Hindlimb muscle (tissue), 1 donor: Measurements from ENCODE around the gene OXGR1. TPM values are rescaled to one million over a fixed set of nuclear protein-coding genes. Genes with fewer than 3 reads are reported as not detected.
"Not testable (repeated sequence)": the region's sequence is repeated elsewhere in the genome, so short reads cannot be mapped to it uniquely, and the experiment has no call there.

Experiments used
- DNase-seq: peaks from one replicate; pipeline ENCODE4 v3.0.0-alpha.2; 2013
- polyA plus RNA-seq: library from polyadenylated mRNA; unstranded; fragments of 120-200 nt; gene quantifications from one replicate; pipeline ENCODE4 v1.2.1, GENCODE V29; 2013; ENCODE audit not compliant: insufficient read length

OXGR1 gene
- polyA plus RNA-seq, 1 donor: 0.09 TPM

DNA sequence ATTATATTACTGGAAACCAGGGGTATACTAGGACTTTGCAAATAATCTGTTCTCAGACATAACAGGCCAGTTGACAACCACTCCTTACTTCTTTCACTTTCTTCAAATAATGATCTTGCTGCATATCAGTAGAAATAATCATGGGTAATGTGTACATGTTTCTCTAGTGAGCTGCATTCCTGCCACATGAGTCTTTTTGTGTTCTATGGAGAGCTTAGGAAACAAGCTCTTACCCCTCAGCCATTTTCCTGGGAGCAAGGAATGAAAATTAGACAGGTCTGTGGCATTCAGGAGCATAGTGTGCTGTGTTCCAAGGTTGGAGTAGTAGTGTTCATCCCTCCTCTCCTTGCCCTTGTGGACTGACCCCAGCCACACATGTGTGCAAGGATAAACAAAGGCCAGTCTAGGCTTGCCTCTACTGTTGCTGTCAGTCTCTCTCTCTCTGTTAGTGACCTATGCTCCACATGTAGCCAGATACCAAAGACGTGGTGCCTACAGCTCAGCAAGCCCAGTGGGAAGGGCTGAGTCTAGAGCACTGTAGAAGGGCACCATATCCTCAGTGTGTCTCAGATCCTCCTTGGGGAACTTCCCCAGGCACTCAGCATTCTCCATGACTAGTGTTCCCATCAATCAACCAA is 11.5 kb upstream of the OXGR1 start:
- no peak for DNase-seq

DNA sequence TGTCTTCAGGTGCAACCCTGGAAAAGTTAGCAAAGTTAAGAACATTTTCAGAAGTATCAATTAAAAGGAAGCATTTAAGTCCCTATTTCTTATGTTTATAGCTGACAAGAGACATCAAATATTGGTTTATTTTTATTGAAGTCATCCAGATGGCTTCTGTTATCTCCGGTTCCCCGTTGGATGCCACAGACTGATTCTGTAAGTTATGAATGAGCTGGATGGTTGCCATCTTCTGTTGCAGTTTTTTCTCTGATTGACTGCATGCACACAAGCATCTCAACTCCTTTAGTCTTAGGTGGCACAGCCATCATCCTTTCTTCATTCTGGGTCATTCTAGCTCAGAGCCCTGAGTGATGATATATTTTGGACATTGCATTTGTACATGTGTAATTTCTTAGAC is 10.6 kb upstream of the OXGR1 start:
- no peak for DNase-seq

DNA sequence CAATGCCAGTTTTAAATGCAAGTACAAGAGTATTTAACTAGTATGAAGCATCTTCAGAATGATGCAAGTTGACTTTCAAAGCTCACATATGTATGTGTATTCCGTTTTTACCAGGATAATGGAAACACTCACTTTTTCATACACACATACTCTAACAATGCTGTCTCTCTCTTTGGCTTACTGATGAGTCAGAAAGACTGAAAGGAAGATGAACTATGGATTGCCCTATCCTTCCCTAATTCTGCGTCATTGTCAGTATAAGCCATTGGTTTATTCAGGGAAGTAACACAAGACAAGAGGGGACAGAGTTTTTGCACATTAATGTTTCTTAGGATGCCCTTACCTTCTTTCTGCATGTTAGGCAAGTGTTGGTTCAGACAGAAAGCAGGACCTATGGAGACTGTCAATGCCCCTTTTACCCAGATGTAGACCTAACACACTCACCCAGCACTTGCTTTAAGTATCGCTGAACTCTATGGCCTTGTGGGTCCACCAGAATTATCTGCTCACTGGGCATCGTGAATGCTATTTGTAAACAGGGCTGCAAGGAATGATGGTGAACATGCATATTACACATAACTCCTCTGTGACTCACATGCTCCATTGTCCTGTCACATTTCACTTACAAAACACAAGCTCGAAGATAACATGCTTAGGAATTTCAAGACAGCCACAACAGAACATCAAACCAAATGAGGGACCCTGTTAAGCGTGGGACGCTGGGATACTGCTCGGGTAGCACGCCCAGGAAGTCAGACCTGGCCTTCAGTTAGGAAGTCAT is 10.0 kb upstream of the OXGR1 start:
- DNase-seq: no peak

DNA sequence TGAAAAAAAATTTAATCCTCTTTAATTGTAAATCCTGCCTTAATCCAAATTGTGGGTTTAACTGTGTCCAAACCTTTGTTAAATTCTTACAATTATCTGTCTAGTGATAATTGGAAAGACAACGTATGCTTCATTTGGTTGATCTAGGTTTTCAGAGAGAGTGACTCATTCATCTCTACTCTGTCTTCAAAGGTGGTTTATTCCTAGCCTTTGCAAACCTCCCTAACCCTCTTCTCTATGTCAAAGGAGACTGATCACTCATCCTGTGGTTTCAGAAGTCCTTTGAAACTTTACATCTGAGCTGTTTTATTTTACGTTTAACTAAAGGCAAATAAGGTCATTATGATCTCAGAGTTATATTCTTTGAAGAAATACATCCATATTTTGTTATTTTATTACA is 8.8 kb upstream of the OXGR1 start:
- no peak for DNase-seq

DNA sequence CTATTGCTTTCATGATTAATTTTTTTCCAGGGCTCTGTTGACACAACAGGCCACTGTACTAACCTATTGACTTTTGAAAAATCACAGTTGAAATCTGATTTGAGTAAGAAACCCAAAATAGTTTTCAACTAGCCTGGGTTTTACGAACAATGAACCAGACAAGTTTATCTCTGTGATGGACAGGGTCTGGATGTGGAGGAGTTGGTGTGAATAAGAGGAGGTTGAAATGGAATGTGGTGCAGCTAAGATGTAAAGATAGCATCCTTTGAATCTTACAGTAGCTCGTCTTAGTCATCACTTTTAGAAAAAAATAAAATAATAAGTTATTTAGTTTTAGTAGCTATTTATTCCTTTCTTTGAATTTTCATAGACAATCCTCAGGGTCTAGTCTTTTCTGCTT is 8.3 kb upstream of the OXGR1 start:
- no peak for DNase-seq

DNA sequence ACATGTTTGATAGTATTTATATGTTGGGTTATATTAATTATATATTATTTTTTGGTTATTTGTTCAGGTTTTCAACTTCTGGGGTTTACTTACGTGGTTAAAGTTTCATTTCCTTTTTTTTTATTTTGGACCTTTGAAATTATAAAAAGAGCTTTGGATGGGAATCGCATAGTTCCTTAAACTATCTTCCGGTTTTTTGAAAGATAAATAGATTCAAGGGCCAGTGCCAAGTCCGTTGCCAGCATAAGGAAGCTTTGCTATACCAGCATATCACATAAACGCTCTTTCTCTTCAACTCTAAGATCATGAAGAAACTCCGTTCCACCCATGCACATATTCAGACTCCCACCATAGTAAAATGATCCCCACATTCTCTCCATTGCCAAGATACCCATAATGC is 7.4 kb upstream of the OXGR1 start:
- DNase-seq: no peak

DNA sequence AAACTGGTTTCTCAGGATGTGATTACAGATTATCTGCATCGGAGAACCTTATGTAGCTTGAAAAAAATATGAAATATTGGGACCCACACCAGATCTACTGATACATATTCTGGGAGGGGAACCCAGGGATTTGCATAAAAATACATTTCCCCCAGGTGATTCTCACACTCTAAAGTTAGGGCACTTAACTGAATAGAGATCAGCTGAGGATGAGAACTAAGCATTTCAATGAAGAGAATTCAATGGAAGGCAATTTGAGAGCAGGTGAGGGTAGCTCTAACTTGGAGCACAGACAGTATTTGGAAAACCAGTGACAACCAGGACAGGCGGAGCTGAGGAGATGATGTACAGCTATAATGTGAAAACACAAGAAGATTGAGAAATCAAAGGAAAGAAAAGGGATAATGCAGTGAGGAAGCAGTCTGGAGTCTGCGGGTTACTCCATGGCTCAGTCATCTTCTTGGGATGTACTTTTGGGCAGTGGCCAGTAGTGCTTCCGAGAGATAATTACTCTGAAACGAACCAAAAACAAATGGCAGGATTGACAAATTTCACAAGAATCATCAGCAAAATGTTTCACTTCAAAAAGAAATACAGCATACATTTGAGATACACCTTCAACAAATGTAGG is 6.1 kb upstream of the OXGR1 start:
- no peak for DNase-seq

DNA sequence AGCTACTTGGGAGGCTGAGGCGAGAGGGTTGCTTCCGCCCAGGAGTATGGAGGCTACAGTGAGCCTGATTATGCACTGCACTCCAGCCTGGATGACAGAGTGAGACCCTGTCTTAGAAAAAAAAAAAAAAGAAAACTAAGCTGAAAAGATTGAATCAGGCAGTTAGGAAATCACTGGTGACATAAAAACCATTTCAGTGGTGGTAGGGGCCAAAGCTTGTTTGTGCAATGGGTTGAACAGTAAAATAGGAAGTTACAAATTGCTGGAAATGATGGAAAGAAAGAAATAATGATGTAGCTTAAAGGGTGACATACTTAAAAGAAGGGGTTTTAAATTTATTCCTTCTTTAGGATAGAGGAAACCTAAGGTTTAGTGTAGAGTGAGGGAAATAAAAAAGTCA is 4.8 kb upstream of the OXGR1 start:
- no peak for DNase-seq

DNA sequence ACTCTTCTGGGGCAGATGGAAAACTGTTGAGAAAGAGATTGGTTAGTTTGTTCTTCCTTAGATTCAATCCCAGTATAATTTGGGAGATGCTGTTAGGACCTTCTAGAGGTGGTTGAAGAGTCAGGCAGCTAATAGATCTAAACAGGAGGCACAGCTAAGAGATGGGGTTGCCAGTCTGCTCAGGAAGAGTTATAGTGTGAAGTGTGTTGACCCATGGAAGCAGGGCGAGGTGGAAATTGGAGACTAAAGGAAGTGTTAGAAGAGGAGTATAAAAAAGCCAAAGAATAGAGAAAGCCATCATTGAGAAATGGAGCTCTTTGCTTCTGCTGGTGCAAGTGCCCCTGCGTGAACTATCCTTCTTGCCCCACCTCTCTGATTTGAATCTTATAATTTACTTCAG is 3.8 kb upstream of the OXGR1 start:
- no peak for DNase-seq

DNA sequence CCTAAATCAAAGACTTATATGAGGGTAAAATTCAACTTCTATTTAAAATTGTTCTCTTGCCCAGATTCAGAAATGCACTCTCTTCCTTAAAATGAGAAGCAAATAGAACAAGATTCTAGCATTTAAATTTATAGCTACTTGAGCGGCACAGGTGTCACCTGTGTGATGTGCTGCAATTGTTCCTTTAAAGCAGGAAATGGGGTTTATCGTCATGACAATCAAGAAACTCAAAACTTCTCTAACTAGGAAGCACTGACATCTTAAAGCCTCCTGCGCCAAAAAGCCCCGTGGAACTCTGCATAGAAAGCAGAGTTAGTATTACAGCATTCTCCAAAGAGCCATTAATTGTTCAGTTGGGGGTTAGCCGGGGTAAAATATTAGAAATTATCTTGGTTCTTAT is 2.6 kb upstream of the OXGR1 start:
- DNase-seq: no peak

DNA sequence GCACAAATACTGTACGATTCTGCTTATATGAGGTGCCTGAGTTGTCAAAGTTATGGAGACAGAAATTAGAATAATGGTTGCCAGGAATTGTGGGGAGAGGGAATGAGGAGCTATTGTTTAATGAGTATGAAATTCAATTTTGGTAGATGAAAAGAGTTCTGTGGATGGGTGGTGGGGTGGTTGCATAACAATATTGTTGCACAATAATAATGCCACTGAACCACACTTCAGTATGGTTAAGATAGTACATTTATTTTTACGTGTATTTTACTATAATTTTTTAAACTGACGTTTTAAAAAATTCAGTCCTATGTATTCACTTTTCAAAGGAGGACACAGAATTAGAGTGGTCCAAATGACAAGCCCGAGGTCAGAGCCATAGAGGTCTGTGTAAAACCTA is 1.8 kb upstream of the OXGR1 start:
- no peak for DNase-seq

DNA sequence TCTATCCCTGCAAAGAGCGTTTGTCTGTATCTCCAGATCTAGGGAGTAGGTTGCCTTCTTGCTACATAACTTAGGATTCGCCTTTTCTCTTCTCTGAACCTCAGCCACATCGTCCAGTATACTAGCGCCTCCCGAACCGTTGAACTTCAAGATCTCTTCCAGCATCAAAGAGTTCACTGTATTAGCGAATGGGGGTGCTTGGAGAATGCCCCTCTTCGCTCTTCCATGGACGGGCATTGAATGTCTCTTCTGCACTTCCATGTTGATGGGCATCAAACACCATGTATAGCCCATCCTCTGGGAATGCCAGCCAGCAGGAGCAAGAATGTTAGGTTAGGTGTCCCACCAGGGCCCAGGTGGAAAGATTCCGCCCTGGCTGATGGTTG is 575 bp upstream of the OXGR1 start:
- no peak for DNase-seq

DNA sequence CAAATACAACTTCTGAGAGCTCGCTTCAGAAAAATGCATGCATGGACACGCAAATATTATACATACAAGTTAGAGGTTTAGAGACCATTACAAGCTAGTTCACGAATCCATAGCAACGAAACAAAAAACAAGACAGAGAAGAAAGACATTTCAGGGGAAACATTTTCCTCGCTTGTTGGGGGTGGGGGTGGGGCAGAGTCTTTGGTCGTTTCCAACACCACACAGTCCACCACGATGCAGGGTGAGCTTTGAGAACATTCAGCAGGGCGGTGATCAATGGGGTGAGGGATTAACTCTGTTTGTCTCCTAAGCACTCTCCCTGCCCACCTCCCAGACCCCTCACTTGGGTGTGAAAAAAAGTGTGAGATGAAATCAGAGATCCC is 651 bp downstream of the OXGR1 start:
- peak; percentile 53 for DNase-seq

DNA sequence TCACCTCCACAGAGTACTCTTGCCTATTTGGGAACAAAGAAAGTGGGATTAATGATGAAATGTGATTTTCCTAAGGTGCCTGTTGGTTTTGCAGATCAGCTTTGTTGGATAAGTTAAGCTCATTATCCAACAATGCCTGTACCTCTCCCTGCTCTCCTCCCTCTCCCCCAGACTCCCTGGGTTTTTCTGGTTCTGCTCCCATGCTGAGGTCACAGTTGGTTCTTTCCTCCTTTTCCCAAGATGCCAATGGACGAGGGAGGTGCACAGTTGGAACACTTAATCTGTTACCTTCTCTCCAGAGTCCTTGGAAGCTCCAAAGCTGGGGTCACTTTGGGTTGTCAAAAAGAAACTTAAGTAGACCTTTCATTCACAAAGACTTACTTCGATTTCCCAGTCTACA is 1.6 kb downstream of the OXGR1 start:
- no peak for DNase-seq

DNA sequence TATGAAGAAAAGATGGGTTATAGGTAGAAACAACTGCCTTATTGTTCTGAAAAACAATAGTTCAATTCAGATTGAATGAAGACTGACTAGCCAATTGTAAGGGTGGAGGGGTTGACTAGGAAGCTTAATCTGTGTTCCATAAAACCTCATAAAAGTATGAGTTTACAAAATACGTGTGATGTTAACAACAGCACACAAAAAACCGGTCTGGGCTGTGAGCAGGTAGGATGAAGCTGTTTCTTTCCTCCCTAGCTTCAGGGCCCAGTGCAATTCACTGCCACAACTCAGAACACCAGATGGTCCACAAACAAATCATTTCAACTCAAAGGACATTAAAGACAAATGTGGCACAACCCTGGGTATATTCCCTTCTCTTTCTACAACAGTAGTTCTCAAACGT is 3.2 kb downstream of the OXGR1 start:
- no peak for DNase-seq

DNA sequence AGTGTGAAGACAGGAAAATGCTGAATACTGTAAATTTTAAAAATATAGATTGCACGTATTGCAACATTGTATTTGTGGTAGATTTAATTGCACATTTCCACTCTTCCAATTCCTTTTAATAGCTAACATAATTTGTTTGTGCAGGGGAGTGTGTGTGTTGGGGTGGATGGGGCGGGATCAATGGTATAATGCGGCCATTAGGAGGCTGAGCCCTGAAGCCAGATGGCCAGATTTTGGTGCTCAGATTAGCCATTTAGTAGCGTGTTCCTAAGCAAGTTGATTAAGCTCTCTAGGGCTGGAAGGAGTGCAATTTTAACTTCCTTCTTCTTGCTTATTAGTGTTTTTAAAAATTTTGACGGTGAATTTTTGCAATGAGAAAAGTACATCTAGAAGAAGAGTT is 5.8 kb downstream of the OXGR1 start:
- no peak for DNase-seq

DNA sequence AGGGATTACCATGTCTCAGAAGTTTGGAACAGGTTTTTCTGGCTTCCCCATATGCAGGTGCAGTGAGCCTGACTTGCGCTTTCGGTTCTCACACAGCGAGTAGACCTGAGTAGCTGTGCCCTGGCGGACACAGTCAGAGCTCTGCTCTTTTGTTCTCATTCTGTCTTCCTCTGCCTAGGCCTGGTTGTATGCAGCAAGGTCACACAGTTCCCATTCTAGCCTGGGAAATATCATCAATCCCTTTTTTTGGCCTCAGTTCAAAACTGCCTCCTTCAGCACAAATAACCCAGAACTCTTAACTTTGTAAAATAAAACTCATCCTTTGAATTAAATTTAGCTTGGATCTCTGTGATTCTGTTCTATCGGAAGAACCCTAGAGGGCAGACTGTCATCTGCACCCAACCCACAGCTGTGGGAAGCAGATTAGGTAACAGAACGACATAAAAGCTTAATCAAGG is 10.2 kb downstream of the OXGR1 start:
- peak; percentile 15 for DNase-seq

DNA sequence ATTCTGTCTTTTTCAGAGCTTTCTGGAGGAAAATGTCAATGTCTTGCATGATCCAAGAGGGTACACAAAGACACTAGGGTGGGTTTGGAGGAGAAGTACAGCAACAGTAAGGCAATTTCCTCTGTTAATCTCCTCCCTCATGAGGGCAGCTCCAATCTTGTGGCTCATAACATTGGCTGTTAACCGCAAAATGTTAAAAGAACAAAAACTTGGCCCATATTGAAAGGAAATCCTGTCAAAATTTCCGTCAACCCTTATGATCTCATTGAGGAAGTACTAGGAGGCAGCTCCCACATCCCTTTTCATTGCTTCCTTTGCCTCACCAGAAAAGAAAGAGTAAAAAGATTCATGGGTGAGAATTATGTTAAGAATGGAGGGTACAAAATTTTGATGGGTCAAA is 11.6 kb downstream of the OXGR1 start:
- peak; percentile 17 for DNase-seq

DNA sequence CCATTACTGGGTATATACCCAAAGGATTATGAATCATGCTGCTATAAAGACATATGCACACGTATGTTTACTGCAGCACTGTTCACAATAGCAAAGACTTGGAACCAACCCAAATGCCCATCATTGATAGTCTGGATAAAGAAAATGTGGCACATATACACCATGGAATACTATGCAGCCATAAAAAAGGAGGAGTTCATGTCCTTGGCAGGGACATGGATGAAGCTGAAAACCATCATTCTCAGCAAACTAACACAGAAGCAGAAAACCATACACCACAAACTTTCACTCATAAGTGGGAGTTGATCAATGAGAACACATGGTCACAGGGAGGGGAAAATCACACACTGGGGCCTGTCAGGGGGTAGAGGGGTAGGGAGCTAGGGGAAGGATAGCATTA is 14.4 kb downstream of the OXGR1 start:
- not testable (repeated sequence) for DNase-seq

DNA sequence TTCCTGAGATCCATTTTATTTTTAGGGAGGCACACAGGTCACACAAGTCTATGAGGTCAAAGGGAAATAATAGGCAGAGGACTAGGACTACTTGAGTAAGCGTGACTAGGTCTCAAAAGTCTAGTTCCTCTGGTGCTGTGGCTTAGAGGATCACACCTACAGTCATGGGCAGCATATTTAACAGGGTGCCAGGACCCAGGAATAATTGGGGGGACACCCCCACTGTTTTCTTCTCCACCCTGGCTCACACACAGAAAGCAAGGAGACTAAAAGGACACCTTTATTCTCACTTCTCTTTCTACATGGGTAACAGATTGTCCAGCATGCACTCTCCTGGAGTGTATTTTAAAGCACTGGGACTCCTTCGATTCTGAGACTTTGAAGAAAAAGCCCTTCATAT is 26.2 kb downstream of the OXGR1 start:
- DNase-seq: no peak

DNA sequence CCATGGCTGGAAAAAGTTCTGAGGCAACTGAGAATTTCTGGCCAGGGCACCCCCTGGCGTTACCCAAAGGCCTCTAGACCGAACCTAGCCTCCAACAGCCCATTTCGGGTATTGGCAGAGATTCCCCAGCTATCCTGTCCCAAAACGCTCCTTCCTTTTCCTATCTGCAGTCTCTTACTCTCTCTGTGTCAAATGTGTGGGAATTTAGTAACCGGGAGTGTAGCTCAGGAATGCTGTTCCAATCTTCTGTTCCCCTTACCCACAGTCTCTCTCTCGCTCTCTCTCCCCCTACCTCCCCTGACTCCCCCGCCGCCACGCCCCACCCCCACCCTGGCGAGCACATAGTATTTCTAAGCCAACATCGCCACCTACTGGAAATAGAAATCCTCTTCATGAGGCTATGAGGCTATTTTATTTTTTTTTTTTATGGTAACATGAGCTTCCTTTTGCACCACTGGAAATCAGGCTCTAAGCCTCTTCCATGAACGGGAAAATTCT is 27.0 kb downstream of the OXGR1 start:
- DNase-seq: no peak

DNA sequence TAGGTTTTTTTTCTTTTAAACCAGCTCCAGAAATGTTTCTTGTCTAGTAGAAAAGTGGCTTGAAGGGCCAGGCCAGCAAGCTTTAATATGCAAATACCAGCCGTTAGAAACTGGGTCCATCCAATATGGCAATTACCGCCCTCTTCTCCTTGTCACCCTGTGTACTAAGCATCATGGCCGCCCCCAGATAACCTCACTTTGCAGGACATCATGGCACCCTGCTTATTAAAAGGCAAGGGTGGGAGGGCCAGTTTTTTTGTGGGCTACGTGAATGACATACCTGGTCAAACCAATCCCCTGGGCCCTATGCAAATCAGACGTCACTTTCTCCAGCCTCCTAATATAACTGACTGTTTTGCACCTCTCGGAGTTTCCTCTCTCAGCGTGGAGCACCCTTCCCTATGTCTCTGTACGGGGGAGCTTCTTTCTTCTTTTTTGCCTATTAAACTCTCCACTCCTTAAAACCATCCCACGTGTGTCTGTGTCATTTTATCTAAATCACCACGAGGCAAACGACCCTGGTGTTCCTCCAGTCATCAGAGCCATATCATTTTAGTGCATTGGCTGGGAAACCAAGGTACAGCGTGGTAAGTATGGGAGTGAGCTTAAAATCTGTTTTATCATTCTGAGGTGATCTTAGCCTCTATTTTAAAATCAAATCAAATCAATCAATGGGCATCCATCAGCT is 27.7 kb downstream of the OXGR1 start:
- no peak for DNase-seq

DNA sequence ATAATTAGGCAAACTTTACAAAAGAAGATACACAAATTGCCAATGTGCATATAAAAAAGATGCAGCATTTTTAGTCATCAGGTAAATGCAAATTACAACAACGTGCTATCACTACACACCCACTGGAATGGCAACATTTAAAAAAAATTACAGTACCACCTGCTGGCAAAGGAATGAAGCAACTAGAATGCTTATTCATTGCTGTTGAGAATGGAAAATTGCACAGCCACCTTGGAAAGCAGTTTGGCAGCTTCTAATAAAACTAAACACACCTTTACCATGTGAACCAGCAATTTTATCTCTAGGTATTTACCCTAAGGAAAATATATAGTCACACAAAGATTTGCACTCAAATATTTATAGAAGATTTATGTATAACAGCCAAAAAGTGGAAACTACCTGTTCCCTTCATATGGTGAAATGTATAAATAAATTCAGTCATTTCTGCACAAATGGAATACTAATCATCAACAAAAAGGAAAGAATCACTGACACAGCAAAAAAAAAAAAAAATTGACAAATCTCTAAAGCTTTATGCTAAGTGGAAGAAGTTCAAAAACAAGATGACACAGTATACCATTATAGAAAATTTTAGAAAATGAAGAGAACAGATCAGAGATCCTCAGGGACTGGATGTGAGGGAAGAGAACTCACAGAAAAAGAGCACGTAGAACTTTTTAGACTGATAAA is 30.3 kb downstream of the OXGR1 start:
- no peak for DNase-seq
